ENCODE measurements around the gene DNAL1.
A peak's percentile ranks its signal among the peaks of the same experiment; 100 is the strongest.

Gene DNAL1

DNA sequence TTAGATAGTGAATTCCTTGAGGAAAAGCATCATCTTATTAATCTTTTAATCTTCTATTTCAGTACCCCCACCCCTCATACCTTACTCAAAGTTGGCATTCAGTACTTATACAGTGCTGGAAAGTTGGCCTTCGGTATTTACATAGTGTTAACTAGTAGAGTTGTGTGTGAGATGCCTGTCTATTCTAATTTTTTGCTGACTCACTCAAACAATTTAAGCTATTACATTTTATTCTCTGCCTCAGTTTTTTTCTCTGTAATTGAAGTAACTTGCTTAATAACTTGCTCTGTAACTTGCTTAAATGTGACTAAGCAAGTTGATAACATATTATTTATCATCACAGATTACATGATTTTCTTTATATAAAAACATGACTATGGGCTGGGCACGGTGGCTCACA, 20.3 kb downstream of the DNAL1 start:
- Histone ChIP-seq H4K20me1 (no peaks in the 10 kb centered on the region), H3K27me3 (no peaks in the 10 kb centered on the region), H3K36me3 (peaks cover 16% of the 10 kb centered on the region; the same call in 1 of the 2 replicates), H3K4me1 (no peaks in the 10 kb centered on the region), H3K4me2 (no peak overlapping the region), H3K27ac (no peak overlapping the region), H3K4me3 (no peak overlapping the region), H3K9me3 (no peaks in the 10 kb centered on the region), H3K9ac (no peak overlapping the region)
- TF ChIP-seq Cebpa-rat (IDR thresholded peaks at IDR 0.05), result no peak

DNA sequence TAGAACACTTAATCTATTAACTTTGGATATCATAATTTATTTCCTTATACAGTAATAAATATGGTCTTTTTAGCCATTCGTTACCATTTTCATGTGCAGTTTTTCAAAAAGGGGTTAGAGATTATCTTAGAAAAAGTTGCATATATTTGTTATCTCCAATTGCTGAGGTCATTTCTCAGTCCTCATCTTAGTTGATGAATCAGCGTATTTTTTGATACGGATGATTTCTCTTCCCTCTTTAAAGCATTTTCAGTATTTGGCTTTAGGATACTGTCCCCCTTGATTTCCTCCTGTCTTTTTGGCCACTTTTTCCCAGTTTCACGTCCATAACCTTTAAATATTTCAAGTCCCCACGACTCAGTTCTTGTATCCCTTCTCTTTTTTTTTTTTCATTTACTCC, 21.8 kb downstream of the DNAL1 start:
- Histone ChIP-seq H3K4me2 (no peak overlapping the region), H3K27me3 (no peaks in the 10 kb centered on the region), H3K4me1 (no peaks in the 10 kb centered on the region), H3K36me3 (peaks cover 13% of the 10 kb centered on the region; the same call in 1 of the 2 replicates), H3K9ac (no peak overlapping the region), H3K27ac (no peak overlapping the region), H3K9me3 (no peaks in the 10 kb centered on the region), H4K20me1 (no peaks in the 10 kb centered on the region), H3K4me3 (no peak overlapping the region)
- no peak for TF ChIP-seq Cebpa-rat (IDR thresholded peaks at IDR 0.05)

DNA sequence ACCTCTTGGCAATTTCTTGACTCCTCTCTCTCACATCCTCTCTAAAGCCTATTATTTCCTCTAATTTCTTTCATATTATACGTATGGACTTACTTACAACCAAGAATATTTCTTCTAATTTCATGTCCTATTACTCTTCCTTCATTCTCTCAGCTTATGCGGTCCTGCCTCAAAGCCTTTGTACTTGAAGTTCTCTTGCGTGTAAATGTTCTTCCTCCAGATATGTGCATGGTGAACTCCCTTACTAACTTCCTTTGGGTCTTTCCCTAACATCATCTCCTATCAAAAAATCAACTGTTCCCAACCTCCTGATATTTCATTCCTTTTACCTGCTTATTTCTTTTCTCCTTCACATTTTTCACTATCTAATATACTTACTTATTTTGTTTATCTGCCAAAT, 23.1 kb downstream of the DNAL1 start:
- H3K4me2 ChIP-seq, result no peak overlapping the region
- no peak overlapping the region for H3K9ac ChIP-seq
- H3K27me3 ChIP-seq, result no peaks in the 10 kb centered on the region
- H4K20me1 ChIP-seq, result no peaks in the 10 kb centered on the region
- TF ChIP-seq Cebpa-rat (IDR thresholded peaks at IDR 0.05), result no peak
- H3K36me3 ChIP-seq, result peaks cover 13% of the 10 kb centered on the region; the same call in 1 of the 2 replicates
- H3K4me1 ChIP-seq, result no peaks in the 10 kb centered on the region
- H3K27ac ChIP-seq, result no peak overlapping the region
- no peaks in the 10 kb centered on the region for H3K9me3 ChIP-seq
- H3K4me3 ChIP-seq, result no peak overlapping the region

DNA sequence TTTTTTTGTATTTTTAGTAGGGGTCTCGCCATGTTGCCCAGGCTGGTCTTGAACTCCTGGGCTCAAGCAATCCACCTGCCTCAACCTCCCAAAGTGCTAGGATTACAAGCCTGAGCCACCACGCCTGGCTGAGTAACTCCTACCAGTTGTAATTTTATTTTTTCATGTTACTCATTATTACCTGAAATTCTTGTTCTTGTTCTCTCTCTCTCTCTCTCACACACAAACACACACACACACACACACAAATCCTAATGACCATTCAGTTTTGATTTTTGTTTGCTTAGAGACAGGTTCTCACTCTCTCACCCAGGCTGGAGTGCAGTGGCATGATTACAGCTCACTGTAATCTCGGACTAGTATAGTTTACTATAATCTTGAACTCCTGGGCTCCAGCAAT, 30.2 kb downstream of the DNAL1 start:
- Histone ChIP-seq H3K27me3 (no peaks in the 10 kb centered on the region), H3K4me3 (no peak overlapping the region), H3K9ac (no peak overlapping the region), H3K27ac (no peak overlapping the region), H4K20me1 (no peaks in the 10 kb centered on the region), H3K4me2 (no peak overlapping the region), H3K36me3 (peaks cover 18% of the 10 kb centered on the region), H3K9me3 (no peaks in the 10 kb centered on the region), H3K4me1 (no peaks in the 10 kb centered on the region)
- no peak for TF ChIP-seq Cebpa-rat (IDR thresholded peaks at IDR 0.05)

DNA sequence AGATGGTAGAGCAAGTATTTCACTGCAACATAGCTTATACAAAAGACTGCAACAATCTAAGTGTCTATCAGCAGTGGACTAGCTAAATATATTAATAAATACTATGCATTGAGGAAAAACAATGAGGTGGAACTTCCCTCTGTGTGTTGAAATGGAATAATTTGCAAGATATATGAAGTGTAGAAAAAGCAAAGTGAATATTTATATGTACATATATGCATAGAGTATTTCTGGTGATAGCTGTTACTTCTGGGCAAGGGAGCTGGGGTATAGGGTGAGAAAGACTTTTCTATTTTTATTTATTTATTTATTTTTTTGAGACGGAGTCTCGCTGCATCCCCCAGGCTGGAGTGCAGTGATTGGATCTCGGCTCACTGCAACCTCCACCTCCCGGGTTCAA, 33.9 kb downstream of the DNAL1 start:
- H3K4me2 ChIP-seq, result no peak overlapping the region
- no peak overlapping the region for H3K4me3 ChIP-seq

DNA sequence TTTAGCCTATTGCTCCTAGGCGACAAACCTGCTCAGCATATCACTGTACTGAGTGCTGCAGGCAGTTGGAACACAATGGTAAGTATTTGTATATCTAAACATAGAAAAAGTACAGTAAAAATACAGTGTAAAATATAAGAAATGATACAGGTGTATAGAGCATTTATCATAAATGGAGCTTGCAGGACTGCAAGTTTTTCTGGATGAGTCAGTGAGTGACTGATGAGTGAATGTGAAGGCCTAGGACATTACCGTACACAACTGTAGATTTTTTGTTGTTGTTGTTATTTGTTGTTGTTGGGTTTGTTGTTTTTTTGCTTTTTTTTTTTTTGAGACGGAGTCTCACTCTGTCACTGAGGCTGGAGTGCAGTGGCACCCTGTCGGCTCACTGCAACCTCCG, 36.0 kb downstream of the DNAL1 start:
- H3K27me3 ChIP-seq, result no peaks in the 10 kb centered on the region
- H3K9ac ChIP-seq, result no peak overlapping the region
- no peaks in the 10 kb centered on the region for H3K4me1 ChIP-seq
- TF ChIP-seq Cebpa-rat (IDR thresholded peaks at IDR 0.05), result no peak
- no peak overlapping the region for H3K27ac ChIP-seq
- H3K4me2 ChIP-seq, result no peak overlapping the region
- H3K9me3 ChIP-seq, result no peaks in the 10 kb centered on the region
- H3K36me3 ChIP-seq, result peaks cover 7% of the 10 kb centered on the region; the same call in 1 of the 2 replicates
- H3K4me3 ChIP-seq, result no peak overlapping the region
- no peaks in the 10 kb centered on the region for H4K20me1 ChIP-seq

More for the DNA sequence above, 33.9 kb downstream of the DNAL1 start:
- H3K4me1 ChIP-seq, result no peaks in the 10 kb centered on the region
- H3K27ac ChIP-seq, result no peak overlapping the region
- H3K9ac ChIP-seq, result no peak overlapping the region
- H3K9me3 ChIP-seq, result no peaks in the 10 kb centered on the region
- no peaks in the 10 kb centered on the region for H3K27me3 ChIP-seq
- H3K36me3 ChIP-seq, result peaks cover 13% of the 10 kb centered on the region; the same call in 1 of the 2 replicates
- H4K20me1 ChIP-seq, result no peaks in the 10 kb centered on the region
- no peak for TF ChIP-seq Cebpa-rat (IDR thresholded peaks at IDR 0.05)

DNA sequence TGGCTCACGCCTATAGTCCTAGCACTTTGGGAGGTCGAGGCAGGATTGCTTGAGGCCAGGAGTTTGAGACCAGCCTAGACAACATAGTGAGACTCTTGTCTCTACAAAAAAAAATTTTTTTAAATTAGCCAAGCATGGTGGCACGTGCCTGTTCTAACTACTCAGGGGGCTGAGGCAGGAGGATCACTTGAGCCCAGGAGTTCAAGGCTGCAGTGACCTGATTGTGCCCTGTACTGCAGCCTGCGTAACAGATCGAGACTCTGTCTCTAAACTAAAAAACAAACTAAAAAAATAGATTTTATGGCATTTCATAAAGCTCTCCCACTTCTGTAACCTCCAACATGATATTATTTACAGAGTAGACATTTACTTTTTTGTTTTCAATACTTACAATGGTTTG, 39.8 kb downstream of the DNAL1 start:
- H3K4me2 ChIP-seq, result no peak overlapping the region
- H3K27ac ChIP-seq, result no peak overlapping the region
- H3K36me3 ChIP-seq, result peaks cover 5% of the 10 kb centered on the region; the same call in 1 of the 2 replicates
- no peaks in the 10 kb centered on the region for H3K27me3 ChIP-seq
- H3K9ac ChIP-seq, result no peak overlapping the region
- TF ChIP-seq Cebpa-rat (IDR thresholded peaks at IDR 0.05), result no peak
- no peaks in the 10 kb centered on the region for H3K9me3 ChIP-seq
- H4K20me1 ChIP-seq, result no peaks in the 10 kb centered on the region
- no peak overlapping the region for H3K4me3 ChIP-seq
- no peaks in the 10 kb centered on the region for H3K4me1 ChIP-seq

DNA sequence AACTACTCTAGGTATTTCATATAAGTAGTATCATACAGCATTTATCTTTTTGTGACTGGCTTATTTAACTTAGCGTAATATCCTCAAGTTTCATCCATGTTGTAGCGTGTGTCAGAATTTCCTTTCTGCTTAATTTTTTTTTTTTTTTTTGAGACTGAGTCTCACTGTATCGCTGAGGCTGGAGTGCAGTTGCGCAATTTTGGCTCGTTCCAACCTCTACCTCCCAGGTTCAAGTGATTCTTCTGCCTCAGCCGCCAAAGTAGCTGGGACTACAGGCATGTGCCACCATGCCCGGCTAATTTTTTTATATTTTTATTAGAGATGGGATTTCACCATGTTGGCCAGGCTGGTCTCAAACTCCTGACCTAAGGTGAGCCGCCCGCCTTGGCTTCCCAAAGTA, 40.5 kb downstream of the DNAL1 start:
- TF ChIP-seq Cebpa-rat (IDR thresholded peaks at IDR 0.05), result peak; percentile 74
- no peaks in the 10 kb centered on the region for H4K20me1 ChIP-seq
- H3K27ac ChIP-seq, result no peak overlapping the region
- no peaks in the 10 kb centered on the region for H3K4me1 ChIP-seq
- H3K4me2 ChIP-seq, result no peak overlapping the region
- H3K9ac ChIP-seq, result no peak overlapping the region
- H3K4me3 ChIP-seq, result no peak overlapping the region
- H3K9me3 ChIP-seq, result no peaks in the 10 kb centered on the region
- peaks cover 5% of the 10 kb centered on the region; the same call in 1 of the 2 replicates for H3K36me3 ChIP-seq
- no peaks in the 10 kb centered on the region for H3K27me3 ChIP-seq

DNA sequence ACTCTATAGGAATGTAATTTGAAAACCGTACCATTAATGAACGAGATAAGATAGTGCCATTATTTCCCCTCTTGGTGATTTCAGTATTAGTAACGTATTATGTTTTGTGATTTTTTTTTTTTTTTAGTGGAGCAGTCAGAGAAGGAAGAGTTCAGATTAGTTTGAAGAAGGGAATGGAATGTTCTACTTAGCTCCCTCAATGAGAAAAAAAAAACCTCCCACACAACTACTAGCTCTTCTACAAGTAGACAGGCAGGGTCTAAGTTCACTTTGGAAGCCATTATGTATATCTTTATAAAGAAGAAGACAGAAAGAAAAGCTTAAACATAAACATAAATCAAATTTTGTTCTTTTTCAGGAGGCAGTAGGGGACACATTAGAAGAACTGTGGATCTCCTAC, 42.1 kb downstream of the DNAL1 start:
- H3K36me3 ChIP-seq, result peaks cover 5% of the 10 kb centered on the region; the same call in 1 of the 2 replicates
- H4K20me1 ChIP-seq, result no peaks in the 10 kb centered on the region
- no peak for TF ChIP-seq Cebpa-rat (IDR thresholded peaks at IDR 0.05)
- no peak overlapping the region for H3K9ac ChIP-seq
- H3K9me3 ChIP-seq, result no peaks in the 10 kb centered on the region
- H3K4me3 ChIP-seq, result no peak overlapping the region
- H3K4me1 ChIP-seq, result no peaks in the 10 kb centered on the region
- H3K27ac ChIP-seq, result no peak overlapping the region
- H3K4me2 ChIP-seq, result no peak overlapping the region
- H3K27me3 ChIP-seq, result no peaks in the 10 kb centered on the region

DNA sequence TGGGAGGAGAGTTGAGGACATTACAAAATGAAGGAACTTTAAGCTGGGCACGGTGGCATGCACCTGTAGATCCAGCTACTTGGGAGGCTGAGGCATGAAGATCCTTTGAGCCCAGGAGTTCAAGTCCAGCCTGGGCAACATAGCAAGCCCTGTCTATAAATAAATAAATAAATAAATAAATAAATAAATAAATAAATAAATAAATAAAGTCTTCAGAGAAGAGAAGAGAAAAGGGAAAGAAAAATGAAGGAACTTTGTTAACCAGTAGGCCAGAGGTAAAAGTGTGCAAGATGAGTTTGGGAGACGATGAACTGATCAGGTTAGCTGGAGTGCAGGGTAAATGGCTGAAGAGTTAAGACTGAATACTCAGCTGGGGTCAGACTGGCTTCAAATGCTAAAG, 49.3 kb downstream of the DNAL1 start:
- Histone ChIP-seq H3K27me3 (no peaks in the 10 kb centered on the region), H3K4me1 (no peaks in the 10 kb centered on the region), H3K36me3 (0 out of 2 replicates have a peak, but pooled peaks cover 5% of the 10 kb centered on the region), H3K27ac (no peak overlapping the region), H3K9ac (no peak overlapping the region), H3K4me3 (no peak overlapping the region), H3K4me2 (no peak overlapping the region), H4K20me1 (no peaks in the 10 kb centered on the region), H3K9me3 (no peaks in the 10 kb centered on the region)
- TF ChIP-seq Cebpa-rat (IDR thresholded peaks at IDR 0.05), result no peak

DNA sequence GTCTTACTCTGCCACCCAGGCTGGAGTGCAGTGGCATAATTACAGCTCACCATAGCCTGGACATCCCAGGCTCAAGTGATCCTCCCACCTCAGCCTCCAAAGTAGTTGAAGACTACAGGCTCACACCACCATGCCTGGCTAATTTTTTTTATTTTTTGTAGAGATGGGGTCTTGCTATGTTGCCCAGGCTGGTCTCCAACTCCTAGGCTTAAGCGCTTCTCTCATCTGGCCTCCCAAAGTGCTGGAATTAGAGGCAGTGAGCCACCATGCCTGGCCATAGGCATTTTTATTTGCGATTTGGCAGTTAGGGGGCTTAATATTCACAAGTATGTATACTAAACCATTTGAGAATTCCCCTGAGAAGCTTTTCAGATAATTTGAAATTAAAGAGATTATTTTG, 50.3 kb downstream of the DNAL1 start:
- H4K20me1 ChIP-seq, result no peaks in the 10 kb centered on the region
- H3K9me3 ChIP-seq, result no peaks in the 10 kb centered on the region
- 0 out of 2 replicates have a peak, but pooled peaks cover 5% of the 10 kb centered on the region for H3K36me3 ChIP-seq
- H3K9ac ChIP-seq, result no peak overlapping the region
- TF ChIP-seq Cebpa-rat (IDR thresholded peaks at IDR 0.05), result no peak
- no peak overlapping the region for H3K27ac ChIP-seq
- no peak overlapping the region for H3K4me3 ChIP-seq
- no peaks in the 10 kb centered on the region for H3K4me1 ChIP-seq
- H3K4me2 ChIP-seq, result no peak overlapping the region
- no peaks in the 10 kb centered on the region for H3K27me3 ChIP-seq
